Mammary epithelial cell (primary cell): ENCODE results near the gene EPN1.

ENCODE experiments used
- EZH2 ChIP-seq: IDR thresholded peaks from 2 replicates; pipeline ENCODE4 v1.6.1; 2012; ENCODE audit warnings: low read length, inconsistent platforms, borderline replicate concordance
- TF ChIP-seq, protein P1 (sequence below), 2 donors: IDR thresholded peaks in 1 of 2; conservative IDR thresholded peaks in 1 of 2; 2 replicates each; pipeline ENCODE4 v1.5.1; 2011 to 2012; ENCODE audit warnings: inconsistent platforms in 2 of 2, low read length in 2 of 2, mild to moderate bottlenecking in 2 of 2, control low read depth in 1 of 2, low read depth in 1 of 2; ENCODE audit not compliant: insufficient read depth in 1 of 2; ENCODE audit errors: extremely low read depth in 1 of 2

DNA sequence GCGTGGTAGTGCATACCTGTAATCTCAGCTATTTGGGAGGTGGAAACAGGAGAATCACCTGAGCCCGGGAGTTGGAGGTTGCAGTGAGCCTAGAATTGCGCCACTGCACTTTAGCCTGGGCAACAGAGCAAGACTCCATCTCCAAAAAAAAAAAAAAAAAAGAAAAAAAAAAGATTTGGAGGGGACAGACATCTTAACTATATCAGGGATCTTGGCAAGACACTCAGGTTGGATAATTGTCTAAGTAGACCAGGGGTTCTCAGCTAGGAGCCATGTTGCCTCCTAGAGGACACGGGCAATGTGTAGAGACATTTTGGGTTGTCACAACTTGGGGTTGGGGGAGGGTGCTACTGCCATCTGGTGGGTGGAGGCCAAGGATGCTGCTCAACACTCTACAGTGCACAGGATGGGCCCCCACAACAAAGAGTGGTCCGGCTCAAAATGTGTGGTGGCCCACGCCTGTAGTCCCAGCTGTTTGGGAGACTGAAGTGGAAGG is 36.1 kb upstream of the EPN1 start:
- no peak for TF ChIP-seq EZH2
- TF ChIP-seq, protein P1, sequence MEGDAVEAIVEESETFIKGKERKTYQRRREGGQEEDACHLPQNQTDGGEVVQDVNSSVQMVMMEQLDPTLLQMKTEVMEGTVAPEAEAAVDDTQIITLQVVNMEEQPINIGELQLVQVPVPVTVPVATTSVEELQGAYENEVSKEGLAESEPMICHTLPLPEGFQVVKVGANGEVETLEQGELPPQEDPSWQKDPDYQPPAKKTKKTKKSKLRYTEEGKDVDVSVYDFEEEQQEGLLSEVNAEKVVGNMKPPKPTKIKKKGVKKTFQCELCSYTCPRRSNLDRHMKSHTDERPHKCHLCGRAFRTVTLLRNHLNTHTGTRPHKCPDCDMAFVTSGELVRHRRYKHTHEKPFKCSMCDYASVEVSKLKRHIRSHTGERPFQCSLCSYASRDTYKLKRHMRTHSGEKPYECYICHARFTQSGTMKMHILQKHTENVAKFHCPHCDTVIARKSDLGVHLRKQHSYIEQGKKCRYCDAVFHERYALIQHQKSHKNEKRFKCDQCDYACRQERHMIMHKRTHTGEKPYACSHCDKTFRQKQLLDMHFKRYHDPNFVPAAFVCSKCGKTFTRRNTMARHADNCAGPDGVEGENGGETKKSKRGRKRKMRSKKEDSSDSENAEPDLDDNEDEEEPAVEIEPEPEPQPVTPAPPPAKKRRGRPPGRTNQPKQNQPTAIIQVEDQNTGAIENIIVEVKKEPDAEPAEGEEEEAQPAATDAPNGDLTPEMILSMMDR (conservative IDR thresholded peaks at IDR 0.05 in 1 of 2, IDR thresholded peaks at IDR 0.05 in 1 of 2; ENCODE audit: extremely low read depth in 1 of 2, insufficient read depth in 1 of 2, low read depth in 1 of 2, low read length in 2 of 2) = peak; percentile 37 to 53
